A172 (cell line): ENCODE results near the gene SFTPB. TPM values are rescaled to one million over a fixed set of nuclear protein-coding genes. Genes with fewer than 3 reads are reported as not detected.
"Not testable (repeated sequence)": the region's sequence is repeated elsewhere in the genome, so short reads cannot be mapped to it uniquely, and the experiment has no call there.

Source experiments
- DNase-seq: peaks from one replicate; pipeline ENCODE4 v3.0.0-alpha.2; 2015; ENCODE audit warnings: low spot score
- total RNA-seq: library from RNA; depleted of rRNA; stranded (reverse); fragments of >200 nt; shearing (Covaris generic); gene quantifications from 2 replicates; pipeline ENCODE4 v1.2.3, GENCODE V29; 2014

Gene SFTPB
- total RNA-seq, 1 experiment from 2014 or later = not detected

- DNase-seq = no peak
These were observed 8.0 kb upstream of the SFTPB start for GRCh38 chr2:85675866-85676548.

DNA sequence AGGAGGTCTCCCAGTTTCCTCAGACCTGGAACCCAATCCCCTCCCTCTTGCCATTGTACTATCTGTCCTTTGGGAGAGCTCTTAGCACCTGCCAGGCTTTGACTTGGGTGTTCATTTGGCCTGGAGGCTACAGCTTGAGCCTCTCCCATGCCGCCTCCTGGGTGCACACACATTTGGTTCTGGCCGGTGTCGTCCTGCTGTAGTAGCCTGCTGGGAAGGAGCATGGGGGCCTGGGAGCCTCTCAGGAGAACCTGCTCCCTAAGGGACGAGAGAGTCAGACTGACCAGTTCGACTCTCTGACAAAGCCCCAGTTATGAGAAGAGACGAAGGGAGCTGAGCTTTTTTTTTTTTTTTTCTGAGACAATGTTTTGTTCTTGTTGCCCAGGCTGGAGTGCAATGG lies 7.4 kb upstream of the SFTPB start:
- DNase-seq = no peak

DNA sequence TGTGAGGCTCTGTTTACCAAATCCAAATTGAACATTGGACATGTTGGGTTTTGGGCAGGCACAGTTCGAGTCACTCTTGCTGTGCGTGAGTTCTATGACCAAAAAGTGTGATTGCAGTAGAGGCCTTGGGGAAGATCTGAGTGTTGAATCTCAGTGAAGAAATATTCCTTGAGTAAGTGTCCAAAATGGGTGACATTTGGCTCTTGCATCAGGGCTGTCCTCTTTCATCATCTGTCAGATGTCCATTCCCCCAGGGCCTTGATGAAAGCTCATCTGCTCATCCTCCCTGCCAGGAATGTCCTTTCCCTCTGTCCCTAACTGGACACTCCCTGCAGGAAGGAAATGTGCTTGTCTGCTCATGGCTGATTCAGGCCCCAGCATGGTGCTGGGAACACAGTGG lies 6.4 kb upstream of the SFTPB start:
- DNase-seq = no peak

- DNase-seq = no peak
These were observed 5.8 kb upstream of the SFTPB start for GRCh38 chr2:85673716-85674375.

DNA sequence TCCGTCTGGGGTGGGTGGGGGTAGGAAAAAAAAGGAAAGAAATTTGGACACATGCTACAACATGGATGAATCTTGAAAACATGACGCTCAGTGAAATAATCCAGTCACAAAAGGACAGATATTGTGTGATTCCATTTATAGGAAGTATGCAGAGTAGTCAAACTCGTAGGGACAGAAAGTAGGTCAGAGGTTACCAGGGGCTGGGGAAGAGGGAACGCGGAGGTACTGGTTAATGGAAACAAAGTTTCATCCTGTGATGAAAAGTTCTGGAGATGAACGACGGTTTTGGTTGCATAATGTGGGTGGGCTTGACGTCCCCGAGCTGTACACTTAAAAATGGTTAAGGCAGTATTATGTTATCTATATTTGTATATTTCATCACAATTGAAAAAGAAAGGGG lies 4.5 kb upstream of the SFTPB start:
- DNase-seq = no peak

DNA sequence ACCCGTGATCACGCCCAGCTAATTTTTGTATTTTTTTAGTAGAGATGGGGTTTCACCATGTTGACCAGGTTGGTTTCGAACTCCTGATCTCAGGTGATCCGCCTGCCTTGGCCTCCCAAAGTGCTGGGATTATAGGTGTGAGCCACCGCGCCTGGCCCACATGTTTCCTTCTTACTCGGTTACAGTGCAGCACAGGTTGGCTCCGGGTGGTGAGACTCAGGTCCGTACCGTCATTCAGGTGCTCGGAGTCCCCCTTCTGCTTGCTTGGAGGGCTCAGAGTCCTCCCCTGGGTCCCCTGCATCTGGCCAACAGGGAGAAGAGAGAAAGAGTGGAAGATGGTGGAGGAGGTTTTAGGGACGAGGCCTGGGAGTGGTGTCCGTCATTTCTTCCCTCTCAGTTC lies 2.4 kb upstream of the SFTPB start:
- DNase-seq = not testable (repeated sequence)

GRCh38 chr2:85669549-85669948 lies 1.6 kb upstream of the SFTPB start:
- DNase-seq = no peak

GRCh38 chr2:85668857-85669142 lies 801 bp upstream of the SFTPB start:
- no peak for DNase-seq

DNA sequence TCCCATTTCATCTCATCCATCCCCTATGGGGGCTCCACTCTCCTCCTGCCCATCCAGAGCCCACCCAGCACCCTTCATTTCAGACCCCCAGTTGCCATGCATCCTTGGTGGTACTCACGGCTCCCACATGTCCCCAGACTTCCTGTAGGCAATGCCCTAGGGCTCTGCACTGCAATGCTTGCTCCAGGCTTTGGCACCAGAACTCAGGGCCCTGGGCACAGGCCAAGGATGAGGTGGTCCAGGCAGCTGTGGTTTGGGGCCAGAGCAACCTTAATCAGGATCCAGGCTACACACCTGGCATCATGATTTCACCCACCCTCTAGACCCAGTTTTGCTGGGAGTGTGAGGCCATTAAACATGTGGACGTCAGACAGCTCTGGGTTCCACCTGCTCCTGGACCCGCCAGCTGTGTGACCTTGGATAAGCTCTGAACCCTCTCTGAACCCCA lies 414 bp downstream of the SFTPB start:
- no peak for DNase-seq

- no peak for DNase-seq
These were observed 1.3 kb downstream of the SFTPB start for GRCh38 chr2:85666435-85667316.

DNA sequence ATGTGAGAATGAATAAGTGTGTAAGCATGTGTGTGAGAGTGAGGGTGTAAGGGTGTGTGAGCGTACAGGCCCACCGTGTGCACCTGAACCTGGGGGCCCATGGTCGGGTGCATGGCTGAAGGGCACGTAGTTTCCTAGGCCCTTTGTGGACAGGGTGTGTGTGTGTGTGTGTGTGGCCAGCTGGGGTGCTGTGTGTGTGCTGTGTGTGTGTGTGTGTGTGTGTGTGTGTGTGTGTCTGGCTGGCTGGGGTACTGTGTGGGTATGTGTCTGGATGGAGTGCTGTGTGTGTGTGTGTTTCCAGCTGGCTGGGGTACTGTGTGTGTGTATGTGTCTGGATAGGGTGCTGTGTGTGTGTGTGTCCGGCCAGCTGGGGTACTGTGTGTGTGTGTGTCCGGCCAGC lies 2.0 kb downstream of the SFTPB start:
- DNase-seq = no peak

DNA sequence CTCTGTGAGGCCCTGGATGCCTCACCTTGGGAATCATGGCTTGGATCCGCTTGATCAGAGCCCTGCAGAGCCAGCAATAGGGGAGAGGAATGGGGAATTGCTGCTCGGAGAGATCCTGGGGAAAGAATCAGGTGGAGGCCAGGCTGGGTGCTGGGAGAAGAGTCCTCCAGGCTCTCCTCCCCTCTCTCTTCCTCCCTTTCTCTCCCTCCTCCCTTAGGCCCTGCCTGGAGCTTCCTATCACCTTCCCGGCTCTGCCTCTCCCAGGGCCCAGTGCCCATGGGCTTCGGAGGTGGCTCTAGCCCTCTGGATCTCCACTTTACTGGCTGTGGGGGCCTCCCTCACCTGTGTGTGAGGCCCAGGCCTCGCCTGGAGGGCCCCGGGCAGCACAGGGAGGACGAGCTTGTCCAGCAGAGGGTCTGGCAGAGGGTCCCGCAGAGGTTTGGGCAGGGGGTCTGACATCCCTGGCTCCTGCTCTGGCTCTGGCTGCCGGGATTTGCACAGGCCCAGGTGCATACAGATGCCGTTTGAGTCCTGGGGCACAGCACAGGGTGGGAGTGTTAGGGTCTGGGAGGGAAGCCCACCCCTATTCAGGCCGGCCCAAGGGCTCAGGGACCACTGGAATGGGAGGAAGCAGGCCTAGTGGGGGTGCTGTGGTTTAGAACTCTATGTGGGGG lies 2.6 kb downstream of the SFTPB start:
- no peak for DNase-seq

DNA sequence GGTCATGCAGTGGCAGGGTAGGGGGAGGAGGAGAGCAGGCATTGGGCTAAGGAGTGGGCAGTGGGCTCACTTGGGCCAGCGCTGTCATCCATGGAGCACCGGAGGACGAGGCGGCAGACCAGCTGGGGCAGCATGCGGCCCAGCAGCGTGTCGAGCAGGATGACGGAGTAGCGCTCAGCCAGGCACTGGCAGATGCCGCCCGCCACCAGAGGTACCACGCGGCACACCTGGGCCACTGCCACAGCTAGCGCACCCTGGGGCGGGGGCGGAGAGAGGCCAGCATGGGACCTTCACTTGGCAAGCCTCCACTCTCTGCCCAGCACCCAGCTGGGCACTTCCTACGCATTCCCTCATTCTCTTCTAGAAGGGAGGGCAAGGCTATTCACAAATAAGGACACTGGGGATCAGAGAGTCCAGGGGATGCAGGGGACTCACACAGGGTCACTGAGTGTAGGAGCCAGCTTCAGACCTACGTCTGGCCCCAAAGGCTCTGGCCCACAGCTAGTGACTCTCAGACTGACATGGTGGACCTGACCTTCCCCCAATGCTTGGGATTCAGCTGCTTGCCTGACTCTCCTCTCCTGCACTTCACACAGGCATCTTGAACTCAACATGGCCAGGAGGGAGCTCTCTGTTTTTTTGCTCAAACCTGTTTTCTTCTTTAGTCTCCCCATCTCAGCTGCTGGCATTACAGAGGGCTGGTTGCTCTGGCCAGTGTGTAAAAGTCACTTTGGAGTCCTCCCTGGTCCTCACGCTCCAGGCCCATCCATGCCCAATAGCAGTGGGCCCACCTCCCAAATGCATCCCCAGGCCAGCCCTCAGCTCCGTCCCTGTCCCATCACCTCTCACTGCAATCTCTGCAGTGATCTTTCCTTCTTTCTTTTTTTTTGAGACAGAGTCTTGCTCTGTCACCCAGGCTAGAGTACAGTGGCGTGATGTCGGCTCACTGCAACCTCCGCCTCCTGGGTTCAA lies 4.1 kb downstream of the SFTPB start:
- DNase-seq = no peak

DNA sequence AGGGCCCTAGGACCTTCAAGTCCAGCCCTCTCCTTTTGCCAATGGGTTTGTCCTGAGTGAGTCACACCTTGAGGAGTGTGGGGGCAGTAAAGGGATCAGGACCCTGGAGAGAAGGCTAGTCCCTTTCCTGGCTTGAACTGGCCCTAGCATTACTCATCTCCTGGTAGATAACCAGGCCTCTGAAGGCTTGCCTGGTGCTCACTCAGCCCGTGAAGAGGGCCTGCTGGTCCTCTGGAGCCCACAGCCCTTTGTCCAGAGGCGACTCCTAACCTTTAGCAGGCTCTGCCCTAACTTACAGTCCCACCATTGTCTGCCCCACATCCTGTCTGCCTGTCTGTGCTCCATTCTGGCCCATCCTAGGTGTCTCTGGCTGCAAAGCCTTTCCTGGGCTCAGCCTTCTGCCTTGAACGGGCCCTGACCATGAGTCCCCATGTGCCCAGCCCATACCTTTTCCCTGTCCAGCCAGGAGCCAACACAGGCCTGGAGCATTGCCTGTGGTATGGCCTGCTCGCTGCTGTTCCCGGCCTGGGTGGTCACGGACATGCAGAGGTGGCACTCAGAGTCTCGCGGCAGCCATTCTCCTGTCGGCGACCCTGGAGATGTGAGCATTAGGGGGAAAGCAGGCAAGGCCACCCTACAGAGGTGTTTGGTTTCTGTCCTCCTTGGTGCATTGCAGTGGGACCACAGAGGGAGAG lies 5.0 kb downstream of the SFTPB start:
- peak; percentile 97 for DNase-seq

DNA sequence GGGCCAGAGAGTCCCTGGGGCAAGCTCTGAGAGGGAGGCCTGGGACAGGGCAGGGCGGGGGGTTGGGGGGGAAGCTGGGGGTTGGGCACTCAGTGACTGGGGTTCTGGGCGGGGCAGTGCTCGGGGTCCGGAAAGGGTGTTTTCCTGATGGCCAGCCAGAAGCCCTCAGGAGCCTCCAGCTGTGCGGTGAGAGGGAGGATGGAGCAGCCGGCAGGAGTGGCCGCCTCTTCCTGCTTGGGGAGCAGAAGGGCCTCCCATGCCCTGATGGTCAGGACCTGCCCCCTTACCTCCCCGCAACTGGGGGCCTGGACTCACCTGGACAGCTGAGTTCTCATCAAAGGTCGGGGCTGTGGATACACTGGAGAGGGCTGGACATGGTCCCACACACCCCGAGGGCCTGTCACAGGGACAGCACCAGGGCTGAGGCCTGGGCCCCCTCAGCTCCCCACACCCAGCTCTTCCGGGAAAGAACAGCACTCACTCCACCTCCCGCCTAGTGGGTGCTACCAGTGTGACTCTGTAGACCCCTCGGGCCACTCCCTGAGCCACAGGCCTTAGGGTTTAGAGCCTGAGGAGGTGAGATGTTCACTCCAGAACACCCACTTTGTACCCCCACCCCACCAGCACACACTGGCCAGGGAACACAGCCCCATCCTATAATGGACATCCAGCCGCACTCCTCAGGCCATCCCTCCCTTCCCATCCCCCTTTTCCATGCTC lies 6.7 kb downstream of the SFTPB start:
- no peak for DNase-seq

GRCh38 chr2:85660725-85661124 lies 7.3 kb downstream of the SFTPB start:
- DNase-seq = no peak

- DNase-seq = not testable (repeated sequence)
These were observed 7.7 kb downstream of the SFTPB start for GRCh38 chr2:85660301-85660700.

DNA sequence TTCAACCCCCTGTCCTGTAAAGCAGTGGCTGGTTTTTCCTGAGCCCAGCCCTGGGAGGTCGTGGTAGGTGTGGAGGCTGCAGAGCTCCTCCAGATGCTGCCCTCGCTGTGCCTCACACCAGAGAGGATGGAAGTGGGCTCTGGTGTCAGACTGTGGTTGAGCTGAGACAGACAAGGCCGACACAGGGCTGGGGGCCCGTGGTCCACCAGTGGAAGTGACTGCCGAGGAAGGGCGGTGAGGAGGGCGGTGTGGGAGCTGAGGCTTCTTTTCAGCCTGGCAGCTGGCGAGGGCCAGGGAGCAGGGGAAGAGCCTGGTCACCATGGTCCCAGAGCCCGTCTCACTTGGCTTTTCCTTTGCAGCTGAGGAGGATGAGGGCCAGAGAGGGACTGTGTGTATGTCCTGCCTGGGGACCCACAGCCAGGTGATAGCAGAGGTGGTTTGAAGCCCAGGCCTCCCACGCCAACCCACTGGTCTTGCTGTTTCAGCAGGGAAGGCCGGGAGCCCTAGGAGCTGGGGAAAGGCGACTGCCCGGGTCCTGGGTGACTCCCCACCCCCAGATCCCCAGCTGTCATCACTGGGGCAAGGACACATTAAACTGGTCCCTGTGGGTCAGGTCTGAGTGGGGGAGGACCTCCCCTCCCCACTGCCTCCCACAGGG lies 8.5 kb downstream of the SFTPB start:
- DNase-seq = no peak

GRCh38 chr2:85657399-85657798 lies 10.6 kb downstream of the SFTPB start:
- DNase-seq = not testable (repeated sequence)
